ENCODE data around the gene ATP9A. TPM values are rescaled to one million over a fixed set of nuclear protein-coding genes. Genes with fewer than 3 reads are reported as not detected.

The ATP9A gene
- total and polyA plus RNA-seq, 4 donors: 2.4 to 16.7 (median 9.9) TPM

GRCh38 chr20:51563486-51564332 lies 204.5 kb downstream of the ATP9A start:
- Histone ChIP-seq H3K4me3 (ENCODE audit: low read depth in 1 of 3, low read length in 3 of 3) (no peak overlapping the region), H3K36me3 (ENCODE audit: control insufficient read depth in 4 of 4, insufficient read depth in 3 of 4, low read depth in 1 of 4, low read length in 3 of 4) (no peaks in the 10 kb centered on the region), H3K27ac (ENCODE audit: low read depth in 1 of 2, low read length in 2 of 2) (peak overlapping the region; percentile 33 to 75), H3K9me3 (ENCODE audit: control insufficient read depth in 4 of 4, low read length in 3 of 4) (no peaks in the 10 kb centered on the region), H3K4me1 (ENCODE audit: control insufficient read depth in 4 of 4, insufficient read depth in 4 of 4, low read length in 3 of 4) (peaks cover 4 to 33% (median 28%) of the 10 kb centered on the region in 4 donors), H3K9ac (ENCODE audit: low read depth in 1 of 2, low read length in 2 of 2) (no peak overlapping the region), H3K27me3 (ENCODE audit: control insufficient read depth in 4 of 4, insufficient read depth in 4 of 4, low read length in 3 of 4) (peaks cover 0 to 3% (median under 1%) of the 10 kb centered on the region in 4 donors)
- peak; percentile 57 for DNase-seq (ENCODE audit: low spot score)
- TF ChIP-seq SP1 (IDR thresholded peaks at IDR 0.05) (peak; percentile 14), FOXA2 (IDR thresholded peaks at IDR 0.05) (peak; percentile 12), CTCF (IDR thresholded peaks at IDR 0.05; ENCODE audit: low read depth, low read length, missing input control) (no peak), TAF1 (conservative IDR thresholded peaks at IDR 0.05) (no peak), HNF4A (conservative IDR thresholded peaks at IDR 0.05) (peak in 1 of 2 donors; percentile 48), JUND (IDR thresholded peaks at IDR 0.05) (peak; percentile 51 to 78), YY1 (IDR thresholded peaks at IDR 0.05) (no peak), RAD21 (IDR thresholded peaks at IDR 0.05) (peak in 1 of 2 donors; percentile 14), FOXA1 (IDR thresholded peaks at IDR 0.05) (no peak), MAX (IDR thresholded peaks at IDR 0.05) (no peak), NR2F2 (IDR thresholded peaks at IDR 0.05) (no peak), GABPA (IDR thresholded peaks at IDR 0.05 in 1 of 2, conservative IDR thresholded peaks at IDR 0.05 in 1 of 2) (no peak), HNF4G (IDR thresholded peaks at IDR 0.05) (no peak), EGR1 (IDR thresholded peaks at IDR 0.05; ENCODE audit: low read depth in 2 of 2) (no peak), RXRA (IDR thresholded peaks at IDR 0.05) (peak in 1 of 2 donors; percentile 16)
- TF ChIP-seq, protein P1, sequence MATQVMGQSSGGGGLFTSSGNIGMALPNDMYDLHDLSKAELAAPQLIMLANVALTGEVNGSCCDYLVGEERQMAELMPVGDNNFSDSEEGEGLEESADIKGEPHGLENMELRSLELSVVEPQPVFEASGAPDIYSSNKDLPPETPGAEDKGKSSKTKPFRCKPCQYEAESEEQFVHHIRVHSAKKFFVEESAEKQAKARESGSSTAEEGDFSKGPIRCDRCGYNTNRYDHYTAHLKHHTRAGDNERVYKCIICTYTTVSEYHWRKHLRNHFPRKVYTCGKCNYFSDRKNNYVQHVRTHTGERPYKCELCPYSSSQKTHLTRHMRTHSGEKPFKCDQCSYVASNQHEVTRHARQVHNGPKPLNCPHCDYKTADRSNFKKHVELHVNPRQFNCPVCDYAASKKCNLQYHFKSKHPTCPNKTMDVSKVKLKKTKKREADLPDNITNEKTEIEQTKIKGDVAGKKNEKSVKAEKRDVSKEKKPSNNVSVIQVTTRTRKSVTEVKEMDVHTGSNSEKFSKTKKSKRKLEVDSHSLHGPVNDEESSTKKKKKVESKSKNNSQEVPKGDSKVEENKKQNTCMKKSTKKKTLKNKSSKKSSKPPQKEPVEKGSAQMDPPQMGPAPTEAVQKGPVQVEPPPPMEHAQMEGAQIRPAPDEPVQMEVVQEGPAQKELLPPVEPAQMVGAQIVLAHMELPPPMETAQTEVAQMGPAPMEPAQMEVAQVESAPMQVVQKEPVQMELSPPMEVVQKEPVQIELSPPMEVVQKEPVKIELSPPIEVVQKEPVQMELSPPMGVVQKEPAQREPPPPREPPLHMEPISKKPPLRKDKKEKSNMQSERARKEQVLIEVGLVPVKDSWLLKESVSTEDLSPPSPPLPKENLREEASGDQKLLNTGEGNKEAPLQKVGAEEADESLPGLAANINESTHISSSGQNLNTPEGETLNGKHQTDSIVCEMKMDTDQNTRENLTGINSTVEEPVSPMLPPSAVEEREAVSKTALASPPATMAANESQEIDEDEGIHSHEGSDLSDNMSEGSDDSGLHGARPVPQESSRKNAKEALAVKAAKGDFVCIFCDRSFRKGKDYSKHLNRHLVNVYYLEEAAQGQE (IDR thresholded peaks at IDR 0.05): no peak
- TF ChIP-seq, protein P2, sequence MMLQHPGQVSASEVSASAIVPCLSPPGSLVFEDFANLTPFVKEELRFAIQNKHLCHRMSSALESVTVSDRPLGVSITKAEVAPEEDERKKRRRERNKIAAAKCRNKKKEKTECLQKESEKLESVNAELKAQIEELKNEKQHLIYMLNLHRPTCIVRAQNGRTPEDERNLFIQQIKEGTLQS (IDR thresholded peaks at IDR 0.05): no peak
- TF ChIP-seq, protein P3, sequence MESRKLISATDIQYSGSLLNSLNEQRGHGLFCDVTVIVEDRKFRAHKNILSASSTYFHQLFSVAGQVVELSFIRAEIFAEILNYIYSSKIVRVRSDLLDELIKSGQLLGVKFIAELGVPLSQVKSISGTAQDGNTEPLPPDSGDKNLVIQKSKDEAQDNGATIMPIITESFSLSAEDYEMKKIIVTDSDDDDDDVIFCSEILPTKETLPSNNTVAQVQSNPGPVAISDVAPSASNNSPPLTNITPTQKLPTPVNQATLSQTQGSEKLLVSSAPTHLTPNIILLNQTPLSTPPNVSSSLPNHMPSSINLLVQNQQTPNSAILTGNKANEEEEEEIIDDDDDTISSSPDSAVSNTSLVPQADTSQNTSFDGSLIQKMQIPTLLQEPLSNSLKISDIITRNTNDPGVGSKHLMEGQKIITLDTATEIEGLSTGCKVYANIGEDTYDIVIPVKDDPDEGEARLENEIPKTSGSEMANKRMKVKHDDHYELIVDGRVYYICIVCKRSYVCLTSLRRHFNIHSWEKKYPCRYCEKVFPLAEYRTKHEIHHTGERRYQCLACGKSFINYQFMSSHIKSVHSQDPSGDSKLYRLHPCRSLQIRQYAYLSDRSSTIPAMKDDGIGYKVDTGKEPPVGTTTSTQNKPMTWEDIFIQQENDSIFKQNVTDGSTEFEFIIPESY (IDR thresholded peaks at IDR 0.05): no peak
- 34% methylated on average over 15 of the region's 15 CpGs for WGBS

Measured in liver (tissue), 9 donors.